NCI-H460 (cell line): ENCODE data around the gene RPN2. TPM values are rescaled to one million over a fixed set of nuclear protein-coding genes. Genes with fewer than 3 reads are reported as not detected.

Source experiments
- DNase-seq: peaks from one replicate; pipeline ENCODE4 v3.0.0-alpha.2; 2016; ENCODE audit warnings: low read depth; ENCODE audit errors: extremely low read depth
- total RNA-seq: library from RNA; depleted of rRNA; stranded (reverse); fragments of >200 nt; shearing (Covaris generic); gene quantifications from 2 replicates; pipeline ENCODE4 v1.2.3, GENCODE V29; 2014

RPN2 gene
- total RNA-seq, 1 experiment from 2014 or later = 474 TPM

- DNase-seq = no peak
Measured at GRCh38 chr20:37238935-37239451, 59.9 kb downstream of the RPN2 start.

GRCh38 chr20:37240337-37241067, 61.4 kb downstream of the RPN2 start:
- no peak for DNase-seq

GRCh38 chr20:37242503-37242902, 63.4 kb downstream of the RPN2 start:
- DNase-seq = no peak

GRCh38 chr20:37243076-37243936, 64.2 kb downstream of the RPN2 start:
- DNase-seq = no peak

- no peak for DNase-seq
Measured at GRCh38 chr20:37243937-37244571, 64.9 kb downstream of the RPN2 start.

GRCh38 chr20:37244572-37244957, 65.4 kb downstream of the RPN2 start:
- no peak for DNase-seq

GRCh38 chr20:37245216-37246150, 66.4 kb downstream of the RPN2 start:
- DNase-seq = no peak

- no peak for DNase-seq
Measured at GRCh38 chr20:37246736-37247135, 67.6 kb downstream of the RPN2 start.

GRCh38 chr20:37247547-37247946, 68.4 kb downstream of the RPN2 start:
- no peak for DNase-seq

- DNase-seq = no peak
Measured at GRCh38 chr20:37249304-37249703, 70.2 kb downstream of the RPN2 start.

- no peak for DNase-seq
Measured at GRCh38 chr20:37251825-37252477, 72.8 kb downstream of the RPN2 start.

- DNase-seq = no peak
Measured at GRCh38 chr20:37253087-37253486, 74.0 kb downstream of the RPN2 start.

GRCh38 chr20:37254114-37254878, 75.2 kb downstream of the RPN2 start:
- no peak for DNase-seq

- no peak for DNase-seq
Measured at GRCh38 chr20:37256286-37256685, 77.2 kb downstream of the RPN2 start.

GRCh38 chr20:37257530-37257929, 78.4 kb downstream of the RPN2 start:
- no peak for DNase-seq

- no peak for DNase-seq
Measured at GRCh38 chr20:37257988-37258387, 78.9 kb downstream of the RPN2 start.

GRCh38 chr20:37259031-37259430, 79.9 kb downstream of the RPN2 start:
- no peak for DNase-seq

GRCh38 chr20:37259865-37260264, 80.7 kb downstream of the RPN2 start:
- DNase-seq = no peak

GRCh38 chr20:37260923-37261322, 81.8 kb downstream of the RPN2 start:
- no peak for DNase-seq
